SU-DHL-6 (cell line): Measurements from ENCODE around the gene WDSUB1.

Experiments used
- CTCF ChIP-seq: fragments of 200-600 bp; sonication (generic); IDR thresholded peaks from one replicate; pipeline ENCODE4 v1.5.1; 2017; ENCODE audit warnings: antibody characterized with exemption, mild to moderate bottlenecking, low read length, moderate library complexity; ENCODE audit not compliant: insufficient read depth, poor library complexity, severe bottlenecking
- EZH2phosphoT487 ChIP-seq: fragments of 200-600 bp; sonication (generic), shearing (Covaris generic); conservative IDR thresholded peaks from 2 replicates; pipeline ENCODE4 v1.6.1; 2018; ENCODE audit warnings: mild to moderate bottlenecking, antibody characterized with exemption, low read length, moderate library complexity, mixed read lengths

- TF ChIP-seq CTCF = no peak
- no peak for TF ChIP-seq EZH2phosphoT487
Measured at GRCh38 chr2:159270744-159271379, 15.6 kb downstream of the WDSUB1 start.
